Sigmoid colon (tissue), 7 donors: Measurements from ENCODE around the gene TLE7. TPM values are rescaled to one million over a fixed set of nuclear protein-coding genes. Genes with fewer than 3 reads are reported as not detected.

Experiments used
- DNase-seq: peaks from one replicate; pipeline ENCODE4 v3.0.0-alpha.2; 2019
- H3K27ac ChIP-seq, 4 donors: fragments of 200-600 bp; sonication (generic); one replicate each; pipeline ENCODE4 v1.5.1; 2016 to 2019; ENCODE audit warnings: mild to moderate bottlenecking in 1 of 4
- H3K27me3 ChIP-seq, 3 donors: fragments of 200-600 bp; sonication (generic); one replicate each; pipeline ENCODE4 v1.5.1; 2019; ENCODE audit warnings: mild to moderate bottlenecking in 1 of 3
- H3K36me3 ChIP-seq, 4 donors: fragments of 200-600 bp; sonication (generic); one replicate each; pipeline ENCODE4 v1.5.1; 2016 to 2019
- H3K4me1 ChIP-seq, 4 donors: fragments of 200-600 bp; sonication (generic); one replicate each; pipeline ENCODE4 v1.5.1; 2017 to 2019
- H3K4me3 ChIP-seq, 4 donors: fragments of 200-600 bp; sonication (generic); one replicate each; pipeline ENCODE4 v1.5.1; 2017 to 2019; ENCODE audit warnings: mild to moderate bottlenecking in 2 of 4, moderate library complexity in 1 of 4
- H3K9me3 ChIP-seq, 4 donors: fragments of 200-600 bp in 3 of 4; sonication (generic) in 3 of 4; one replicate each; pipeline versions ENCODE4 v1.5.1 to v1.6.1; 2013 to 2019
- CTCF ChIP-seq, 4 experiments: fragments of 450-650 bp in 3 of 4; fragments of 200-600 bp in 1 of 4; IDR thresholded peaks; one replicate each; pipeline ENCODE4 v1.5.1; 2016 to 2019; ENCODE audit warnings: antibody characterized with exemption in 4 of 4, mild to moderate bottlenecking in 3 of 4, moderate library complexity in 2 of 4
- EP300 ChIP-seq, 4 donors: sonication (generic); formaldehyde crosslinking; IDR thresholded peaks; one replicate each; pipeline ENCODE4 v1.6.1; 2017; ENCODE audit warnings: antibody characterized with exemption in 4 of 4
- POLR2A ChIP-seq, 2 donors: fragments of 450-650 bp; IDR thresholded peaks; one replicate each; pipeline ENCODE4 v1.6.1; 2016; ENCODE audit warnings: antibody characterized with exemption in 2 of 2, mild to moderate bottlenecking in 2 of 2, moderate library complexity in 2 of 2
- POLR2AphosphoS5 ChIP-seq, 4 donors: sonication (generic); formaldehyde crosslinking; IDR thresholded peaks; one replicate each; pipeline ENCODE4 v1.6.1; 2017; ENCODE audit warnings: antibody characterized with exemption in 4 of 4
- WGBS, 2 donors: extraction: QIAGEN DNeasy Blood & Tissue Kit; methylation state at CpG; one replicate each; pipeline ENCODE4 v1.1.7; 2013; 5-methylcytosine and 5-hydroxymethylcytosine counted together
- intact Hi-C: fragments of 100-400 bp; cut with DNase I; formaldehyde crosslinking; loops from one replicate; pipeline ENCODE4 v1.15.1; 2023
- polyA plus RNA-seq, 3 donors: library from polyadenylated mRNA; stranded (reverse); fragments of 200-250 nt; gene quantifications; one replicate each; pipeline ENCODE4 v1.2.3, GENCODE V29; 2013
- total RNA-seq, 4 donors: library from RNA; depleted of rRNA; stranded (reverse); fragments of >200 nt; gene quantifications; one replicate each; pipeline ENCODE4 v1.1.0, GENCODE V29; 2016
- donor health status: healthy with polysubstance abuse.
- donor health status: Bipolar disorder and iron deficiency.
- donor health status: healthy.

The TLE7 gene
- total and polyA plus RNA-seq, 7 donors, result not detected

GRCh38 chr16:71384073-71384724, 57.7 kb downstream of the TLE7 start:
- no peak for TF ChIP-seq POLR2A (IDR thresholded peaks at IDR 0.05)
- TF ChIP-seq CTCF (IDR thresholded peaks at IDR 0.05), result no peak
- no peak for TF ChIP-seq EP300 (IDR thresholded peaks at IDR 0.05)
- TF ChIP-seq POLR2AphosphoS5 (IDR thresholded peaks at IDR 0.05), result no peak
- Histone ChIP-seq H3K4me3 (no peak overlapping the region), H3K27me3 (peaks cover 0 to 17% (median 0%) of the 10 kb centered on the region in 3 donors), H3K9me3 (no peaks in the 10 kb centered on the region), H3K4me1 (peaks cover 0 to 19% (median 5%) of the 10 kb centered on the region in 4 donors), H3K36me3 (no peaks in the 10 kb centered on the region), H3K27ac (no peak overlapping the region)
- intact Hi-C loops, result no loop called here
- no peak for DNase-seq
- WGBS, 2 donors, result 55 to 67% methylated on average over 10 of the region's 10 CpGs

GRCh38 chr16:71383054-71383773, 58.6 kb downstream of the TLE7 start:
- Histone ChIP-seq H3K27me3 (peaks cover 0 to 15% (median 0%) of the 10 kb centered on the region in 3 donors), H3K36me3 (no peaks in the 10 kb centered on the region), H3K4me3 (no peak overlapping the region), H3K4me1 (peaks cover 0 to 19% (median 5%) of the 10 kb centered on the region in 4 donors), H3K9me3 (no peaks in the 10 kb centered on the region), H3K27ac (no peak overlapping the region)
- intact Hi-C loops, result no loop called here
- 63% methylated on average over 11 of the region's 11 CpGs for WGBS, 2 donors
- no peak for TF ChIP-seq POLR2AphosphoS5 (IDR thresholded peaks at IDR 0.05)
- no peak for TF ChIP-seq EP300 (IDR thresholded peaks at IDR 0.05)
- no peak for TF ChIP-seq POLR2A (IDR thresholded peaks at IDR 0.05)
- TF ChIP-seq CTCF (IDR thresholded peaks at IDR 0.05), result no peak
- no peak for DNase-seq

GRCh38 chr16:71380831-71381230, 61.0 kb downstream of the TLE7 start:
- H3K36me3 ChIP-seq, result no peaks in the 10 kb centered on the region
- H3K27ac ChIP-seq, result no peak overlapping the region
- peaks cover 0 to 15% (median 0%) of the 10 kb centered on the region in 3 donors for H3K27me3 ChIP-seq
- TF ChIP-seq CTCF (IDR thresholded peaks at IDR 0.05), result no peak
- no peak for TF ChIP-seq EP300 (IDR thresholded peaks at IDR 0.05)
- no peak for TF ChIP-seq POLR2A (IDR thresholded peaks at IDR 0.05)
- TF ChIP-seq POLR2AphosphoS5 (IDR thresholded peaks at IDR 0.05), result no peak
- H3K9me3 ChIP-seq, result no peaks in the 10 kb centered on the region
- DNase-seq, result no peak
- H3K4me1 ChIP-seq, result peaks cover 0 to 6% (median 2%) of the 10 kb centered on the region in 4 donors
- H3K4me3 ChIP-seq, result no peak overlapping the region
- intact Hi-C loops, result no loop called here
- 55 to 75% methylated on average over 6 of the region's 6 CpGs for WGBS, 2 donors

Other genes with a start within 250 kb of the TLE7 start
- 1 to 10 TPM in 3 of 4 donors, under 1 TPM in 1; 0.33 to 7.5 (median 3.6) TPM for gene HYDIN, start 211.3 kb downstream of the TLE7 start, total RNA-seq
- gene HYDIN, start 211.3 kb downstream of the TLE7 start, polyA plus RNA-seq, result under 1 TPM in 2 of 3 donors, not detected in 1; under 0.01 to 0.35 TPM
- gene CMTR2, start 152.7 kb downstream of the TLE7 start, total RNA-seq, result 10 to 100 TPM; 15.5 to 25.7 (median 20.4) TPM
- gene CMTR2, start 152.7 kb downstream of the TLE7 start, polyA plus RNA-seq, result 1 to 10 TPM; 4.8 to 9.7 (median 7.9) TPM
- 1 to 10 TPM; 3.3 to 8.2 (median 5.2) TPM for gene CALB2, start 83.3 kb downstream of the TLE7 start, total RNA-seq
- 1 to 10 TPM in 2 of 3 donors, not detected in 1; 1.2 to 5.2 TPM for gene CALB2, start 83.3 kb downstream of the TLE7 start, polyA plus RNA-seq
- 10 to 100 TPM in 1 of 4 donors, 1 to 10 TPM in 3; 3.9 to 11.6 (median 7.5) TPM for gene ZNF23, start 20.2 kb upstream of the TLE7 start, total RNA-seq
- 1 to 10 TPM; 3.0 to 5.4 (median 5.3) TPM for gene ZNF23, start 20.2 kb upstream of the TLE7 start, polyA plus RNA-seq
- 1 to 10 TPM; 5.2 to 7.4 (median 6.0) TPM for gene ZNF19, start 47.3 kb upstream of the TLE7 start, total RNA-seq
- gene ZNF19, start 47.3 kb upstream of the TLE7 start, polyA plus RNA-seq, result 1 to 10 TPM; 2.3 to 2.4 (median 2.4) TPM
- not detected for gene CHST4, start 84.4 kb upstream of the TLE7 start, total RNA-seq
- under 1 TPM in 1 of 3 donors, not detected in 2; 0.07 TPM for gene CHST4, start 84.4 kb upstream of the TLE7 start, polyA plus RNA-seq
- not detected for gene TAT, start 135.0 kb upstream of the TLE7 start, total RNA-seq
- gene TAT, start 135.0 kb upstream of the TLE7 start, polyA plus RNA-seq, result 1 to 10 TPM in 2 of 3 donors, under 1 TPM in 1; 0.22 to 3.2 (median 1.2) TPM
- gene MARVELD3, start 184.1 kb upstream of the TLE7 start, total RNA-seq, result not detected
- 10 to 100 TPM; 20.4 to 28.7 (median 26.6) TPM for gene MARVELD3, start 184.1 kb upstream of the TLE7 start, polyA plus RNA-seq